COR-L47 (cell line): ENCODE results near the gene SRCIN1.
"Not testable (repeated sequence)": the region's sequence is repeated elsewhere in the genome, so short reads cannot be mapped to it uniquely, and the experiment has no call there.

ENCODE experiments used
- DNase-seq: peaks from one replicate; lab custom pipeline; 2025; lab: John Stamatoyannopoulos, UW

The SRCIN1 gene

GRCh38 chr17:38508954-38509771 is 96.6 kb downstream of the SRCIN1 start:
- DNase-seq = no peak

GRCh38 chr17:38508570-38508950 is 97.2 kb downstream of the SRCIN1 start:
- no peak for DNase-seq

GRCh38 chr17:38507921-38508569 is 97.7 kb downstream of the SRCIN1 start:
- no peak for DNase-seq

DNA sequence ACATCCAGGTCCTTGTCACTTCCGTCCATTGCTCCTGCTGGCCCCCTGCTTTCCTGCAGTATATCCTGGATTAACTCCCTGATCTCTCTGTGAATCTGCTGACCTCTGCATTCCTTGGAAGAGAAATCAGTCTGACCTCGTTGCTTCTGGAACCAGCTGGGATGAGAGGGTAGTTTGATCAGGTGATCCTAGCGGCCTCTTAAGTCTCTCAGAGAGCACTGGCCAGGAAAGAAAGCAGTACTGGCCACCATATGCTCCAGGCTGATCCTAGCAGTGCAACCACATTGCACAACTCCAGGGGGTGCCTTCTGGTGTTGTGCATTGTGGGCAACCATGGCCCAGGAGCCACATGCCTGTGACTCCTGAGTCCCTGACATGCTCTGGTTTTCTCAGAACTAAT is 98.3 kb downstream of the SRCIN1 start:
- DNase-seq = no peak

GRCh38 chr17:38504216-38504615 is 101.5 kb downstream of the SRCIN1 start:
- DNase-seq = no peak

GRCh38 chr17:38503286-38503913 is 102.4 kb downstream of the SRCIN1 start:
- not testable (repeated sequence) for DNase-seq

GRCh38 chr17:38501718-38502117 is 104.0 kb downstream of the SRCIN1 start:
- DNase-seq = not testable (repeated sequence)

- DNase-seq = not testable (repeated sequence)
Observed at GRCh38 chr17:38499230-38499629, 106.5 kb downstream of the SRCIN1 start.

DNA sequence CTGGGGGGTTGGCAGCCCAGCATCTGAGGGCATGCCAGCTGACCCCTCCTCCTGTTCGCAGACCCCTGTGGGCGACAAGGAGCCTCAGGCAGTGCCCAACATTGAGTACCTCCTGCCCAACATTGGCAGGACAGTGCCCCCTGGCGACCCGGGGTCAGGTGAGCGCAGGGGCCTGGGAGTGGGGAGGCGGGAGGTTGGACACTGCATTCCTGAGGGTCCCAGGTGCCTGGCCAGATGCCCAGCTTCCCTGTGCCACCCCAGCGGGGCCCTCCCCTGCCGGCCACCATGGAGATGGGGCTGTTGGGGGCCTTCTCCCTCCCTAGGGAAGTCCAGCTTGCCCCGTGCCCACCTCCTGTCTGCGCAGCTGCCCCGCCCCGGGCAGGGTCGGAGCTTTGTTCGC is 107.4 kb downstream of the SRCIN1 start:
- DNase-seq = no peak

GRCh38 chr17:38497656-38498055 is 108.1 kb downstream of the SRCIN1 start:
- not testable (repeated sequence) for DNase-seq

DNA sequence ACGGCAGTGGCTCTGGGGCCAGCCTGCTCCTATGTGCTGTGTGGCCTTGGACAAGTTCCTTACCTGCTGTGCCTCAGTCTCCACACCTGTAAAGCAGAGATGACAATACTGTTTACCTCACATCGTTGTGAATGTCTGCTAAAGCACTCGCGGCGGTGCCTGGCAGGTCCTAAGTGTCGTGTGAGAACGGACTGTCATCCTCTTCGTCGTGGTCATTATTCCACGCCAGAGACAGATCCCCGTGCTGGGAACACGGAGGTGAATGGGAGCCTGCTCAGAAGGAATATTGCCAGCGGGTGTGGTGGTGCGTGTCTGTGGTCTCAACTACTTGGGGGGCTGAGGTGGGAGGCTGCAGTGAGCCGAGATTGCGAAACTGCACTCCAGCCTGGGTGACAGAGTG is 111.6 kb downstream of the SRCIN1 start:
- not testable (repeated sequence) for DNase-seq

DNA sequence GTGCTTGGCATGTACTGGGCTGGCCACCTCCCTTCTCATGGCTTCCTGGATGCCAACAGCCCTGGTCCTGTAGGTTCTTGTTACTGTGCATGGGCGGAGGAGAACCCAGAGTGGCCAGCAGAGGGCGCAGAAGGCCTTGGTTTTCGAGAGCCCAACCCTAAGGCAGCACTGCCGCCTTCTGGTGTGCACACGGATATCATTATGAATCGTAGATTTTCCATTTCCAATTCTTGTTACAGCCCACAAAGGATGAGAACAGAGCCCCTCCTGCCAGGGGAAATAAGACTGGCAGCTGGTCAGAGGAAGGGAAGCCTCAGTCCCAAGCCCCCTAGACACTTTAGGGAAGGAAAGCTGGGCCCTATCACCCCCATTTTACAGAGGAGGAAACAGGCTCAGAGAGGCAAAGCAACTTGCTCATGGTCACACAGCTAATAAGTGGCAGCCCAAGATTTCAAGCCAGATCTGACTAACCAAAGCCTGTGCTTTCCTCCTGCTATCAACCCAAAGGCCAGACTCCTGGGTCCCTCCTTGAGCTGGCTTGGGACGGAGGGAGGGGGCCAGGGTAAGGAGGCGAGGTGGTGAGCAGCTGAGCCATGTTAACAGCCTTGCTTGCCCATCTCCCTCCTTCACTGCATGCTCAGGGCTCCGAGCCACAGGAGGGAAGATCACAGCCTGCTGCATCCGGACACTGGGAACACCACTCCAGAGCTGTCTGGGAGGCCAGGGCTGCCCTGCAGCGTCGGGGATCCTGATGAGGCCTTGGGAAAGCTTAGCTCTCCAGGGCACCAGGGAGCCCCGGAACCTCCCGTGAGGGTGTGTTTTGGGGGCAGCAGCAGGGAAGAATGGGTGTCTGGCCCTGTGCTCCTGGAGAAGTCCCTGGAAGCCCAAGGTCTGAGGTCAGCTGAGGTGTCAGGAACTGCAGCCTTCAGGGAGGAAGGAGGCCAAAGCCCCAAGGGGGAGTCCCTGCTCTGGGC is 113.4 kb downstream of the SRCIN1 start:
- peak; percentile 84 for DNase-seq

GRCh38 chr17:38491346-38492066 is 114.2 kb downstream of the SRCIN1 start:
- not testable (repeated sequence) for DNase-seq

GRCh38 chr17:38489774-38490173 is 116.0 kb downstream of the SRCIN1 start:
- not testable (repeated sequence) for DNase-seq

DNA sequence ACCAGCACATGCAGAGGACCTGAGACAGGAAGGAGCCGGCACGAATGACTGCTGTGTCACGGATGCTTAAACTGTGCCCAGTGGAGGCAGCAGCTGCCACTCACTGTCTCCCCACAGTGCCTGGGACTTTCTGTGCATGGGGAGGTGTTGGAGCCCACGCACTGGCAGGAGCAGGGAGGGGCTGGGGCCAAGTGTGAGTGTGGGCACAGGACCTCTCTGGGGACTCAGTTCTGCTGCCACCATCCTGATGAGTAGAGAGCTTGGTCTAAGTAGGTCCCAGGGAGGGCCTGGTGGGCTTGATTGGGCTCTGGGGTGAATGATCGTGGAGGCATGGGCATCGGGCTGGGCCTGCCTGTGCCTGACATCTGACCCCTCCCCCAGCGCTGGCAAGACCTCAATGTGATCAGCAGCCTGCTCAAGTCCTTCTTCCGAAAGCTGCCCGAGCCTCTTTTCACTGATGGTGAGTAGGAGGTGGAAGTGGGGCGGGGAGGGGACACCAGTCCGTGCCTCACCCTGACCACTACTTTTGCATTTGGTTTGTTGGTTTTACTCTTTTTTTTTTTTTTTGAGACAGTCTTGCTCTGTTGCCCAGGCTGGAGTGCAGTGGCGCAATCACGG is 120.0 kb downstream of the SRCIN1 start:
- not testable (repeated sequence) for DNase-seq

GRCh38 chr17:38485146-38485468 is 120.6 kb downstream of the SRCIN1 start:
- DNase-seq = no peak

GRCh38 chr17:38484242-38485145 is 121.3 kb downstream of the SRCIN1 start:
- DNase-seq = peak; percentile 75

DNA sequence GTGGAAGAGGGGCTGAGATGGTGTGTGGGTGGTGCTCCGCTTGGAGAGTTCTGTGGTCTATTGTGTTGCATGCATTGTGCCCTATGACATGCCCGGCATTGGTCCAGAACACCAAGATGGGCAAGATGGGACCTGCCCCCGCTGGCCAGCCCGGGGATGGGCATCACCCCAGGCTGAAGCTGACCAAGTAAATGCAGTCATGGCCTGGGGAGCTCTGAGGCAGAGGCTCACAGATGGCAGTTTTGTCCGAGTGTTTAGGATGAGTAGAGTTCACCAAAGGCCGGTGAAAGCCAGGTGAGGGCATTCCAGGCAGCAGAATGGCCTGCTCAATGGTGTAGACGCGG is 123.1 kb downstream of the SRCIN1 start:
- DNase-seq = not testable (repeated sequence)

- DNase-seq = peak; percentile 68
Observed at GRCh38 chr17:38482039-38482699, 123.6 kb downstream of the SRCIN1 start.
